Upper lobe of right lung (tissue), 1 donor: Measurements from ENCODE around the gene IL15. TPM values are rescaled to one million over a fixed set of nuclear protein-coding genes. Genes with fewer than 3 reads are reported as not detected.
A peak's percentile ranks its signal among the peaks of the same experiment; 100 is the strongest.

ENCODE experiments used
- ATAC-seq: fragments of 200-7000 bp; cut with Tn5 transposase; one replicate; pipeline ENCODE4 v1.9.1; 2020; ENCODE audit warnings: mild to moderate bottlenecking, moderate library complexity
- DNase-seq: peaks from one replicate; pipeline ENCODE4 v3.0.0-alpha.2; 2020
- H3K27ac ChIP-seq: fragments of 200-600 bp; one replicate; pipeline ENCODE4 v1.8.0; 2022
- H3K27me3 ChIP-seq: fragments of 200-600 bp; one replicate; pipeline ENCODE4 v1.8.0; 2022; ENCODE audit warnings: mild to moderate bottlenecking
- H3K36me3 ChIP-seq: fragments of 200-600 bp; one replicate; pipeline ENCODE4 v1.8.0; 2022
- H3K4me1 ChIP-seq: fragments of 200-600 bp; one replicate; pipeline ENCODE4 v1.8.0; 2022
- H3K4me3 ChIP-seq: fragments of 200-600 bp; one replicate; pipeline ENCODE4 v1.8.0; 2022; ENCODE audit warnings: mild to moderate bottlenecking
- H3K9me3 ChIP-seq: fragments of 200-600 bp; one replicate; pipeline ENCODE4 v1.8.0; 2022
- CTCF ChIP-seq: fragments of 200-600 bp; IDR thresholded peaks from one replicate; pipeline ENCODE4 v1.8.0; 2022; ENCODE audit warnings: antibody characterized with exemption
- intact Hi-C: fragments of 100-400 bp; cut with DNase I; formaldehyde crosslinking; loops from one replicate; pipeline ENCODE4 v1.11.0; 2022
- total RNA-seq: library from RNA; stranded (reverse); fragmentation: NEBNext Ultra II Directional; extraction: Animal tissue kit (Norgen Biotek cat#: 25700); gene quantifications from one replicate; pipeline ENCODE4 v1.2.1, GENCODE V29; 2021
- donor health status: DM: no; HTN: yes; CAD: no; lungs with severe emphysema.

Gene IL15
- total RNA-seq, 1 donor from 2014 or later: 6.6 TPM

- no peaks in the 10 kb centered on the region for H3K27me3 ChIP-seq
- no peak overlapping the region for H3K27ac ChIP-seq
- no peak for TF ChIP-seq CTCF
- no peaks in the 10 kb centered on the region for H3K4me1 ChIP-seq
- DNase-seq (no peak), ATAC-seq (no peak)
- no peaks in the 10 kb centered on the region for H3K36me3 ChIP-seq
- intact Hi-C loops: no loop called here
- H3K4me3 ChIP-seq: no peak overlapping the region
- H3K9me3 ChIP-seq: no peaks in the 10 kb centered on the region
Measured at GRCh38 chr4:141630854-141631253, 5.5 kb upstream of the IL15 start.

- ATAC-seq (no peak), DNase-seq (no peak)
- intact Hi-C loops: no loop called here
- no peaks in the 10 kb centered on the region for H3K9me3 ChIP-seq
- H3K36me3 ChIP-seq: no peaks in the 10 kb centered on the region
- H3K27ac ChIP-seq: no peak overlapping the region
- H3K27me3 ChIP-seq: no peaks in the 10 kb centered on the region
- TF ChIP-seq CTCF: no peak
- H3K4me1 ChIP-seq: peaks cover 9% of the 10 kb centered on the region
- H3K4me3 ChIP-seq: peak overlapping the region; percentile 88
Measured at GRCh38 chr4:141635736-141636081, 674 bp upstream of the IL15 start.

- H3K27me3 ChIP-seq: no peaks in the 10 kb centered on the region
- intact Hi-C loops: no loop called here
- peak overlapping the region; percentile 87 for H3K27ac ChIP-seq
- peak overlapping the region; percentile 88 for H3K4me3 ChIP-seq
- peaks cover 9% of the 10 kb centered on the region for H3K4me1 ChIP-seq
- H3K9me3 ChIP-seq: no peaks in the 10 kb centered on the region
- TF ChIP-seq CTCF: no peak
- peak; percentile 86 for ATAC-seq
- H3K36me3 ChIP-seq: no peaks in the 10 kb centered on the region
- DNase-seq: peak; percentile 77
Measured at GRCh38 chr4:141636771-141637460, 533 bp downstream of the IL15 start.

GRCh38 chr4:141637565-141637964 lies 1.2 kb downstream of the IL15 start:
- H3K27me3 ChIP-seq: no peaks in the 10 kb centered on the region
- no peaks in the 10 kb centered on the region for H3K9me3 ChIP-seq
- H3K36me3 ChIP-seq: no peaks in the 10 kb centered on the region
- H3K27ac ChIP-seq: no peak overlapping the region
- DNase-seq: no peak
- no peak for ATAC-seq
- H3K4me1 ChIP-seq: peaks cover 9% of the 10 kb centered on the region
- TF ChIP-seq CTCF: no peak
- intact Hi-C loops: no loop called here
- H3K4me3 ChIP-seq: peak overlapping the region; percentile 88

GRCh38 chr4:141638230-141638629 lies 1.8 kb downstream of the IL15 start:
- ATAC-seq (peak; percentile 21), DNase-seq (no peak)
- TF ChIP-seq CTCF: no peak
- H3K27me3 ChIP-seq: no peaks in the 10 kb centered on the region
- H3K4me3 ChIP-seq: no peak overlapping the region
- no peaks in the 10 kb centered on the region for H3K9me3 ChIP-seq
- intact Hi-C loops: no loop called here
- H3K4me1 ChIP-seq: peaks cover 9% of the 10 kb centered on the region
- H3K27ac ChIP-seq: no peak overlapping the region
- H3K36me3 ChIP-seq: no peaks in the 10 kb centered on the region

- no peak overlapping the region for H3K27ac ChIP-seq
- intact Hi-C loops: no loop called here
Measured at GRCh38 chr4:141640696-141641095, 4.3 kb downstream of the IL15 start.

More at GRCh38 chr4:141640696-141641095, 4.3 kb downstream of the IL15 start:
- DNase-seq (no peak), ATAC-seq (no peak)
- H3K36me3 ChIP-seq: no peaks in the 10 kb centered on the region
- no peak overlapping the region for H3K4me3 ChIP-seq
- TF ChIP-seq CTCF: no peak
- no peaks in the 10 kb centered on the region for H3K27me3 ChIP-seq
- no peaks in the 10 kb centered on the region for H3K9me3 ChIP-seq
- H3K4me1 ChIP-seq: peaks cover 9% of the 10 kb centered on the region
